Measurements from ENCODE around the gene IREB2.
A peak's percentile ranks its signal among the peaks of the same experiment; 100 is the strongest.

Gene IREB2, protein sequence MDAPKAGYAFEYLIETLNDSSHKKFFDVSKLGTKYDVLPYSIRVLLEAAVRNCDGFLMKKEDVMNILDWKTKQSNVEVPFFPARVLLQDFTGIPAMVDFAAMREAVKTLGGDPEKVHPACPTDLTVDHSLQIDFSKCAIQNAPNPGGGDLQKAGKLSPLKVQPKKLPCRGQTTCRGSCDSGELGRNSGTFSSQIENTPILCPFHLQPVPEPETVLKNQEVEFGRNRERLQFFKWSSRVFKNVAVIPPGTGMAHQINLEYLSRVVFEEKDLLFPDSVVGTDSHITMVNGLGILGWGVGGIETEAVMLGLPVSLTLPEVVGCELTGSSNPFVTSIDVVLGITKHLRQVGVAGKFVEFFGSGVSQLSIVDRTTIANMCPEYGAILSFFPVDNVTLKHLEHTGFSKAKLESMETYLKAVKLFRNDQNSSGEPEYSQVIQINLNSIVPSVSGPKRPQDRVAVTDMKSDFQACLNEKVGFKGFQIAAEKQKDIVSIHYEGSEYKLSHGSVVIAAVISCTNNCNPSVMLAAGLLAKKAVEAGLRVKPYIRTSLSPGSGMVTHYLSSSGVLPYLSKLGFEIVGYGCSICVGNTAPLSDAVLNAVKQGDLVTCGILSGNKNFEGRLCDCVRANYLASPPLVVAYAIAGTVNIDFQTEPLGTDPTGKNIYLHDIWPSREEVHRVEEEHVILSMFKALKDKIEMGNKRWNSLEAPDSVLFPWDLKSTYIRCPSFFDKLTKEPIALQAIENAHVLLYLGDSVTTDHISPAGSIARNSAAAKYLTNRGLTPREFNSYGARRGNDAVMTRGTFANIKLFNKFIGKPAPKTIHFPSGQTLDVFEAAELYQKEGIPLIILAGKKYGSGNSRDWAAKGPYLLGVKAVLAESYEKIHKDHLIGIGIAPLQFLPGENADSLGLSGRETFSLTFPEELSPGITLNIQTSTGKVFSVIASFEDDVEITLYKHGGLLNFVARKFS

DNA sequence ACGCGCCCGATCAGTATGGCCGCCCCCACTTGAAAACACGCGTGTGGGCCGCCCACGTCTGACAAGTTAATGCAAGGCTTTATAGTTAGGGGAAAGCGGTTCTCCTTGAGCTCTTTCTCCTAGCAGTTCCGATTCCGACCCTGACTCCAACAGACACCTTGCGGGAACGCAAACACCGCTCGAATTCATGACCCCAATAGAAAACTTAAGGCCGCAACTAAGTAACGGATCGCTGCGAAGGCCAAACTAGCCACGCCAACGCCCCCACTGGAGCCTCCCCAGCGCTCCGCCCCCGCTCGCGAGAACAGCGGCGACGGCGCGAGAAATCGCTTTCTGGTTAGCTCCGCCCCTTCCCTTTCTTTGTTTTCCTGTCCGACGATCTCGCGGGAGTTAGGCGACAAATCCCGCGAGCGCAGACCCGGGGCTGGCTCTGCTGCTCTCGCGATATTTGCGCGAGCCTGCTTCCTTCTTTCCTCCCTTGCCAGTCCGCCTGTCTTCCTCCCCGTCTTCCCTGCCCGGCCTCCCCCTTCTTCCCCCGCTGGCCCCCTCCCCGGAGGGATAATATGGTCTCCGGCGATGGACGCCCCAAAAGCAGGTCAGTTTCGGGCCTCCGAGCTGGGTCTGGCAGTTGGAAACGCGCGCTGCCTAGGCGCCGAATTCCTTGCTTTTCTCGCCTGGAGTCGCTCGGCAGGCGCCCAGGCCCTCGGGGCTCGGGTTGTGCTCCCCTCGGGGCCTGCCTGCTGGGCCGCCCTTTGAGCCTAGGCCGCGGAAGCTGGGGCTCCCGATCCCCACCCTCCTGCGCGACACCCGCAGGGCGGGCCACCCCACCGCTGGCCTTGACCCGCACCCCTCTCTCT is at the start of gene IREB2:
IREB2 (plus strand) TSS at position 455 of the 857 bp plus-strand sequence; CDS start at position 577, 122 bp downstream.
- H3K4me3 ChIP-seq (ENCODE audit: low read depth, low read length), result peak within 1 kb of the TSS; percentile 77
- no peaks in the 10 kb centered on the region for H3K27me3 ChIP-seq (replicated peaks)
- TF ChIP-seq, protein P1, sequence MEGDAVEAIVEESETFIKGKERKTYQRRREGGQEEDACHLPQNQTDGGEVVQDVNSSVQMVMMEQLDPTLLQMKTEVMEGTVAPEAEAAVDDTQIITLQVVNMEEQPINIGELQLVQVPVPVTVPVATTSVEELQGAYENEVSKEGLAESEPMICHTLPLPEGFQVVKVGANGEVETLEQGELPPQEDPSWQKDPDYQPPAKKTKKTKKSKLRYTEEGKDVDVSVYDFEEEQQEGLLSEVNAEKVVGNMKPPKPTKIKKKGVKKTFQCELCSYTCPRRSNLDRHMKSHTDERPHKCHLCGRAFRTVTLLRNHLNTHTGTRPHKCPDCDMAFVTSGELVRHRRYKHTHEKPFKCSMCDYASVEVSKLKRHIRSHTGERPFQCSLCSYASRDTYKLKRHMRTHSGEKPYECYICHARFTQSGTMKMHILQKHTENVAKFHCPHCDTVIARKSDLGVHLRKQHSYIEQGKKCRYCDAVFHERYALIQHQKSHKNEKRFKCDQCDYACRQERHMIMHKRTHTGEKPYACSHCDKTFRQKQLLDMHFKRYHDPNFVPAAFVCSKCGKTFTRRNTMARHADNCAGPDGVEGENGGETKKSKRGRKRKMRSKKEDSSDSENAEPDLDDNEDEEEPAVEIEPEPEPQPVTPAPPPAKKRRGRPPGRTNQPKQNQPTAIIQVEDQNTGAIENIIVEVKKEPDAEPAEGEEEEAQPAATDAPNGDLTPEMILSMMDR (IDR thresholded peaks at IDR 0.05; ENCODE audit: low read depth, low read length, missing control alignments), result no peak
- H3K27ac ChIP-seq, result peak within 1 kb of the TSS; percentile 94
- in situ Hi-C loops (cut with HindIII; ENCODE audit: low pct_ligation_motif_present, low sequenced_read_pairs), result no loop called here
- H3K36me3 ChIP-seq (replicated peaks), result peaks cover 29% of the 10 kb centered on the region
- peak; percentile 98 for DNase-seq

DNA sequence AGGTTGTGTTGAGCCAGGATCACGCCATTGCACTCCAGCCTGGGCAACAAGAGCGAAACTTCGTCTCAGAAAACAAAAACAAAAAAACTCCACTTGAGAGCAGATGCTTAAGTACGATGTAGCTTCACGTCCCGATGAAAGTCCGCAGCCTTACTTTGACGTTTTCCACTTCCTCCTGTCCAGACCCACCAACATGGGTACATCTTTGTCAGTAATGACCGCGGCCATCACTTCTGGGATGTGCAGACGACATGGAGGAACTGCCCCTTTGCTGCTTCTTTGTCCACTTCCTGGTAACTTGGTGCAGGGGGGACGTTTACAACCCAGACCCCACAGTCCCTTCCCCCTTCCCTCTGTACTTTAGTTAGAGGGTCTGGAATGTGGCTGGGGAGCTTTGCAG is 49.2 kb upstream of the IREB2 start:
- Histone ChIP-seq H3K27ac (no peak overlapping the region), H3K27me3 (replicated peaks) (peaks cover 12% of the 10 kb centered on the region), H3K36me3 (replicated peaks) (no peaks in the 10 kb centered on the region), H3K4me3 (ENCODE audit: low read depth, low read length) (no peak overlapping the region)
- in situ Hi-C loops (cut with HindIII; ENCODE audit: low pct_ligation_motif_present, low sequenced_read_pairs), result no loop called here
- DNase-seq, result no peak
- TF ChIP-seq, protein P1 (IDR thresholded peaks at IDR 0.05; ENCODE audit: low read depth, low read length, missing control alignments), result no peak

DNA sequence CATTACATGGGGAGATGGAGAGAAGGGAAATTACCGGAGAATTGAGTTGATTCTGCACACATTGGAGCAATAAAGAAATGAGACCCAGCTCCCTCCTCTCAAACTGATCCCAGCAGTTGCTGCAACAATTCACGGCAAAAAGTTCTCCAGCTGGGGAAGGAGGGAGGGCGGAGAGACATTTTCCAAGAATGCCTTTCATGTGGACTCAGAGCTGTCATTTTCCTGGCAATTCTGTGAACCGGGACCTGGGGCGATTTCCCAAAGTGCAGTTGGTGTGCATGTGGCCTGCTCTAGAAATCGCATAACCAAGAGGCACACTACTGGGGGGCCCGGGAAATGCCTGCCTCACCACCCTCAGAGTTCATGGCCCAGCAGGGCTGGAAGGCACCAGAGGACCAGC is 48.7 kb upstream of the IREB2 start:
- Histone ChIP-seq H3K4me3 (ENCODE audit: low read depth, low read length) (no peak overlapping the region), H3K27me3 (replicated peaks) (peaks cover 12% of the 10 kb centered on the region), H3K36me3 (replicated peaks) (no peaks in the 10 kb centered on the region), H3K27ac (no peak overlapping the region)
- TF ChIP-seq, protein P1 (IDR thresholded peaks at IDR 0.05; ENCODE audit: low read depth, low read length, missing control alignments), result no peak
- DNase-seq, result no peak
- in situ Hi-C loops (cut with HindIII; ENCODE audit: low pct_ligation_motif_present, low sequenced_read_pairs), result no loop called here

DNA sequence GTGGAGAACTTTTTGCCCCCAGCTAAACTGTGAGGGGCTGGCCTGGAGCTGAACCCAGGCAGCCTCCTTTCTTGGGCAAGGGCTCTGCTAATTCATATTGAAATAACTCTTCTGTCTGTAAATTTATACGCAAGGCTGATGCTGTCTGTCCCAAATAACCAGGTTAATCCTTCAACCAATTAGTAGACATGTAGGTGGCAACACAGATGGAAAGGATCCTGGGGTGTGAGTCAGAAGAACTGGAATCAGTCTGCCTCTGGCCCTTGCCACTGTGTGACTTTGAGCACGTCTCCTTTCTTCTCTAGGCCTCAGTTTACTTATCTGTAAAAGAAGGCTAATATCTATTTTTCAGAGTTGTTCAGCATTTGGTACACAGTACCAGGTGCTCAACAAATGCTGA is 48.3 kb upstream of the IREB2 start:
- Histone ChIP-seq H3K4me3 (ENCODE audit: low read depth, low read length) (no peak overlapping the region), H3K27me3 (replicated peaks) (peaks cover 12% of the 10 kb centered on the region), H3K36me3 (replicated peaks) (no peaks in the 10 kb centered on the region), H3K27ac (no peak overlapping the region)
- TF ChIP-seq, protein P1 (IDR thresholded peaks at IDR 0.05; ENCODE audit: low read depth, low read length, missing control alignments), result no peak
- DNase-seq, result no peak
- in situ Hi-C loops (cut with HindIII; ENCODE audit: low pct_ligation_motif_present, low sequenced_read_pairs), result no loop called here

DNA sequence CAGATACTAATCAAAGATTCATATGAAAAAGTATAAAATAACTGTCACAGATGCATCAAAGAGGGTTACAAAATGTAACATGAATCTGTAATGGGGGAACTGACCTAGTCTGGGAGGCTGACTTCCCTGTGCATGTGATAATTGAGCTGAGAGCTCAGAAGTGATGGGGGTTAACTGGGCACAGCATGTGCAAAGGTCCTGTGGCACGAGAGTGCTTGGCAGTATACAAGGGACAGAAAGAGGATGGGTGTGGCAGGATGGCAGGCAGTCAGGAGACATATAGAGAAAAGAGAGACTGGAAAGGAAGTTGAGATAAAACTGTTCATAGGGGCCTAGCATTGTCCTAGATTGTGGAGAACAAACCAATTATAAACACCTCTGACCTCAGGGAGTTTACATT is 47.8 kb upstream of the IREB2 start:
- H3K4me3 ChIP-seq (ENCODE audit: low read depth, low read length), result no peak overlapping the region
- in situ Hi-C loops (cut with HindIII; ENCODE audit: low pct_ligation_motif_present, low sequenced_read_pairs), result no loop called here
- H3K36me3 ChIP-seq (replicated peaks), result no peaks in the 10 kb centered on the region
- H3K27ac ChIP-seq, result no peak overlapping the region
- DNase-seq, result no peak
- peaks cover 9% of the 10 kb centered on the region for H3K27me3 ChIP-seq (replicated peaks)
- TF ChIP-seq, protein P1 (IDR thresholded peaks at IDR 0.05; ENCODE audit: low read depth, low read length, missing control alignments), result no peak
